K562 (cell line): ENCODE data around the gene BRSK1. TPM values are rescaled to one million over a fixed set of nuclear protein-coding genes. Genes with fewer than 3 reads are reported as not detected.

ENCODE experiments used
- ATAC-seq: fragments of 200-7000 bp; cut with Tn5 transposase; 3 replicates; pipeline ENCODE4 v1.9.1; 2020; ENCODE audit warnings: moderate library complexity
- BruUV-seq: library from RNA; stranded (reverse); fragments of 400-500 nt; replicated peaks from 2 replicates; lab custom pipeline; 2021; lab: Mats Ljungman, UMichigan
- CTCF ChIA-PET: fragments of 300-600 bp; formaldehyde crosslinking; extraction: SDS; loops from one replicate; lab custom pipeline; 2021; ENCODE audit warnings: low intra/inter-chr PET ratio; lab: Yijun Ruan, JAX
- POLR2A ChIA-PET: fragments of 300-600, 350-650 bp; sonication (Branson Sonifier 250); formaldehyde crosslinking; extraction: SDS; loops from one replicate; lab custom pipeline; 2021; ENCODE audit warnings: antibody characterized with exemption, inconsistent platforms; lab: Yijun Ruan, JAX
- DNase-seq, 4 experiments: peaks; one replicate each; pipeline versions ENCODE4 v3.0.0 to v3.0.0-alpha.2; 2011 to 2018; ENCODE audit warnings: low spot score in 3 of 4, mixed read lengths in 3 of 4; ENCODE audit errors: extremely low read depth in 1 of 4
- FAIRE-seq: peaks from 2 replicates; lab custom pipeline; 2011; peaks lifted over from hg19 to GRCh38; lab: Jason Lieb, UNC
- H2AFZ ChIP-seq: 2 replicates; pipeline ENCODE4 v1.6.0; 2011; ENCODE audit warnings: low read depth, low read length, control low read depth, inconsistent platforms
- H3K27ac ChIP-seq: fragments of 200-600 bp; 3 replicates; pipeline ENCODE4 v1.8.0; 2011; ENCODE audit warnings: low read depth, mild to moderate bottlenecking, control low read depth, inconsistent platforms, low read length, moderate library complexity, mixed read lengths; ENCODE audit errors: extremely low read depth
- H3K27me3 ChIP-seq, 2 experiments: fragments of 300-600 bp in 1 of 2; 2 replicates in 1 of 2; 3 replicates in 1 of 2; pipeline versions ENCODE4 v1.6.0 to v1.8.0; 2011; ENCODE audit warnings: inconsistent platforms in 2 of 2, low read length in 2 of 2, mild to moderate bottlenecking in 1 of 2, mixed read lengths in 1 of 2, moderate library complexity in 1 of 2; ENCODE audit not compliant: control insufficient read depth in 2 of 2, insufficient read depth in 2 of 2
- H3K36me3 ChIP-seq: fragments of 300-600 bp; 3 replicates; pipeline ENCODE4 v1.8.0; 2011; ENCODE audit warnings: mild to moderate bottlenecking, low read length, inconsistent platforms; ENCODE audit not compliant: control insufficient read depth, insufficient read depth
- H3K4me1 ChIP-seq, 2 experiments: fragments of 200-600 bp in 1 of 2; replicated peaks in 1 of 2; 2 replicates in 1 of 2; 3 replicates in 1 of 2; pipeline versions ENCODE4 v1.5.1 to v1.8.0; 2011; ENCODE audit warnings: inconsistent platforms in 2 of 2, low read length in 2 of 2, mild to moderate bottlenecking in 1 of 2, mixed read lengths in 1 of 2, moderate library complexity in 1 of 2; ENCODE audit not compliant: control insufficient read depth in 2 of 2, insufficient read depth in 2 of 2
- H3K4me2 ChIP-seq: 2 replicates; pipeline ENCODE4 v1.6.1; 2011; ENCODE audit warnings: low read length, control low read depth, inconsistent platforms, mixed read lengths; ENCODE audit not compliant: insufficient read depth
- H3K4me3 ChIP-seq: fragments of 200-600 bp; sonication (generic), shearing (Covaris generic); 2 replicates; pipeline ENCODE4 v1.5.1; 2016; ENCODE audit warnings: control low read depth, inconsistent platforms
- H3K79me2 ChIP-seq: fragments of 200-600 bp; 3 replicates; pipeline ENCODE4 v1.8.0; 2011; ENCODE audit warnings: low read length, inconsistent platforms; ENCODE audit not compliant: control insufficient read depth, insufficient read depth
- H3K9ac ChIP-seq, 2 experiments: 2 replicates each; pipeline versions ENCODE4 v1.6.0 to v1.6.1; 2011; ENCODE audit warnings: low read depth in 2 of 2, low read length in 2 of 2, control low read depth in 1 of 2, inconsistent platforms in 1 of 2, mild to moderate bottlenecking in 1 of 2, mixed read lengths in 1 of 2; ENCODE audit not compliant: insufficient read depth in 1 of 2
- H3K9me1 ChIP-seq: one replicate; pipeline ENCODE4 v1.6.0; 2011; ENCODE audit warnings: inconsistent platforms, mild to moderate bottlenecking, low read length, moderate library complexity; ENCODE audit not compliant: control insufficient read depth, insufficient read depth
- H3K9me3 ChIP-seq: replicated peaks from 2 replicates; pipeline ENCODE4 v1.5.1; 2011; ENCODE audit warnings: low read depth, low read length, inconsistent platforms; ENCODE audit not compliant: control insufficient read depth, insufficient read depth
- H4K20me1 ChIP-seq: replicated peaks from 2 replicates; pipeline ENCODE4 v1.6.1; 2011; ENCODE audit warnings: low read length, inconsistent platforms, mixed read lengths; ENCODE audit not compliant: control insufficient read depth, insufficient read depth
- ARID2 ChIP-seq: fragments of 450-650 bp; IDR thresholded peaks from 2 replicates; pipeline ENCODE4 v1.6.1; 2017; ENCODE audit warnings: antibody characterized with exemption, mild to moderate bottlenecking
- BCL6 ChIP-seq: fragments of 250-450 bp; sonication (Bioruptor Pico); IDR thresholded peaks from 2 replicates; pipeline ENCODE4 v1.4.0; 2020
- DMBX1 ChIP-seq: fragments of 250-450 bp; sonication (Bioruptor Pico); IDR thresholded peaks from 2 replicates; pipeline ENCODE4 v1.8.0; 2022; ENCODE audit warnings: inconsistent platforms, mild to moderate bottlenecking, moderate library complexity, borderline replicate concordance
- EWSR1 ChIP-seq: fragments of 450-650 bp; IDR thresholded peaks from 2 replicates; pipeline ENCODE4 v1.6.1; 2018; ENCODE audit warnings: borderline replicate concordance, mild to moderate bottlenecking, low read depth, moderate library complexity; ENCODE audit not compliant: partially characterized antibody
- EZH2 ChIP-seq: IDR thresholded peaks from 2 replicates; pipeline ENCODE4 v1.6.1; 2012; ENCODE audit warnings: low read depth, mild to moderate bottlenecking, inconsistent platforms, low read length, borderline replicate concordance
- FOXJ3 ChIP-seq: sonication (generic); formaldehyde crosslinking; IDR thresholded peaks from 2 replicates; pipeline ENCODE4 v1.4.0; 2020; ENCODE audit warnings: mild to moderate bottlenecking, missing genetic modification reagents
- MAFG ChIP-seq: fragments of 450-650 bp; conservative IDR thresholded peaks from 2 replicates; pipeline ENCODE4 v1.6.1; 2016; ENCODE audit warnings: missing genetic modification characterization, missing compliant biosample characterization
- MAFK ChIP-seq: IDR thresholded peaks from 2 replicates; pipeline ENCODE4 v1.6.1; 2011; ENCODE audit warnings: low read length, improper control_type of control experiment
- MED1 ChIP-seq: sonication (generic); formaldehyde crosslinking; IDR thresholded peaks from 2 replicates; pipeline ENCODE4 v1.8.1; 2023; ENCODE audit warnings: missing genetic modification reagents, borderline replicate concordance
- NFYB ChIP-seq: IDR thresholded peaks from 2 replicates; pipeline ENCODE4 v1.6.1; 2011; ENCODE audit warnings: mild to moderate bottlenecking, moderate library complexity; ENCODE audit not compliant: insufficient read length; ENCODE audit errors: extremely low read depth
- PATZ1 ChIP-seq: fragments of 250-450 bp; sonication (Bioruptor Pico); IDR thresholded peaks from 2 replicates; pipeline ENCODE4 v1.5.0; 2020; ENCODE audit warnings: mild to moderate bottlenecking, borderline replicate concordance
- RAD21 ChIP-seq, 2 experiments: fragments of 250-450 bp in 1 of 2; fragments of 450-650 bp in 1 of 2; sonication (Bioruptor Pico) in 1 of 2; formaldehyde crosslinking in 1 of 2; IDR thresholded peaks in 1 of 2; conservative IDR thresholded peaks in 1 of 2; 2 replicates each; pipeline versions ENCODE4 v1.4.0 to v1.8.0; 2020 to 2022; ENCODE audit warnings: mild to moderate bottlenecking in 2 of 2, moderate library complexity in 1 of 2
- RAD51 ChIP-seq: fragments of 450-650 bp; IDR thresholded peaks from 2 replicates; pipeline ENCODE4 v1.7.1; 2016; ENCODE audit warnings: low read depth, mild to moderate bottlenecking, borderline replicate concordance
- WHSC1 ChIP-seq: IDR thresholded peaks from one replicate; pipeline ENCODE4 v1.6.1; 2012; ENCODE audit warnings: low read length, control low read depth, inconsistent platforms
- ZBTB17 ChIP-seq: fragments of 450-650 bp; formaldehyde crosslinking; IDR thresholded peaks from 2 replicates; pipeline ENCODE4 v1.4.0; 2020; ENCODE audit warnings: mild to moderate bottlenecking
- ZNF197 ChIP-seq: fragments of 200-800 bp; sonication (Bioruptor generic); IDR thresholded peaks from 2 replicates; pipeline ENCODE4 v1.6.1; 2016; ENCODE audit warnings: low read depth, missing genetic modification characterization, missing compliant biosample characterization
- ZNF239 ChIP-seq: fragments of 250-450 bp; sonication (Bioruptor Pico); IDR thresholded peaks from 2 replicates; pipeline ENCODE4 v1.4.0; 2020; ENCODE audit warnings: mild to moderate bottlenecking
- ZNF316 ChIP-seq: fragments of 450-650 bp; IDR thresholded peaks from 2 replicates; pipeline ENCODE4 v1.6.1; 2016
- ZNF76 ChIP-seq: fragments of 250-450 bp; sonication (Bioruptor Pico); IDR thresholded peaks from 2 replicates; pipeline ENCODE4 v1.4.0; 2020; ENCODE audit warnings: mild to moderate bottlenecking, moderate library complexity, borderline replicate concordance
- WGBS: fragments of 100-300 bp; shearing (Covaris generic); methylation state at CpG from one replicate; pipeline ENCODE4 v1.1.6; 2016; ENCODE audit warnings: low coverage, mixed read lengths; ENCODE audit not compliant: insufficient coverage; ENCODE audit errors: missing lambda C conversion rate; 5-methylcytosine and 5-hydroxymethylcytosine counted together
- in situ Hi-C: fragments of 300-500 bp; cut with MboI; formaldehyde crosslinking; loops from 4 replicates; pipeline ENCODE4 v1.15.0; 2018; ENCODE audit warnings: inconsistent platforms, mixed read lengths
- intact Hi-C: fragments of 100-400 bp; cut with micrococcal nuclease; formaldehyde crosslinking; loops from 2 replicates; pipeline ENCODE4 v1.14.2; 2022
- polyA plus RNA-seq, 8 experiments: library from polyadenylated mRNA; depleted of rRNA in 4 of 8; stranded (reverse) in 5 of 8; unstranded in 3 of 8; fragments of >200 nt; fragmentation: Nextera tagmentation in 2 of 8; fragmentation: Illumina TruSeq in 1 of 8; extraction: Ambion mirVana in 2 of 8; extraction: Trizol in 1 of 8; gene quantifications; 2 replicates each; pipeline versions ENCODE4 v1.2.1 to v1.2.3, GENCODE V29; 2011 to 2014; ENCODE audit warnings: inconsistent platforms in 1 of 8, missing spikeins in 1 of 8
- total RNA-seq, 7 experiments: library from RNA; depleted of rRNA in 6 of 7; stranded (reverse); fragments of >200 nt in 6 of 7; fragmentation: Illumina TruSeq in 2 of 7; extraction: Trizol in 2 of 7; gene quantifications; 2 replicates each; pipeline versions ENCODE4 v1.2.1 to v1.2.3, GENCODE V29; 2011 to 2021; ENCODE audit warnings: low replicate concordance in 1 of 7

Gene BRSK1
- total and polyA plus RNA-seq, 9 of the 15 experiments (the other 6 are each of a cell fraction or from before 2014, with no cell fraction given): 1.7 to 9.3 (median 3.8) TPM; not detected in 2

- TF ChIP-seq PATZ1 (no peak), MED1 (CRISPR knock-in tag) (no peak)
These were observed 42.5 kb upstream of the BRSK1 start (continued) for GRCh38 chr19:55241143-55241934.

- no peaks in the 10 kb centered on the region; a peak in 1 of 5 replicates for H3K27me3 ChIP-seq
- ChIA-PET POLR2A (interaction anchor here (0.8 to 1.2 kb wide), 3 partner anchors 8 to 14 kb away, joined by 3 to 4 read pairs (median 3); no protein-coding TSS in a partner anchor), CTCF (no interaction called here)
- H3K4me1 ChIP-seq: peaks cover 0 to 16% of the 10 kb centered on the region in 2 experiments; a peak in 3 of 5 replicates
- in situ Hi-C loops (no loop called here), intact Hi-C loops (no loop called here)
- no TSS peak for BruUV-seq
- H3K9me1 ChIP-seq: no peaks in the 10 kb centered on the region
- no peak for DNase-seq
- ATAC-seq: no peak
- FAIRE-seq: no peak
- peak overlapping the region in 1 of 2 experiments; percentile 26; a peak in 1 of 4 replicates for H3K9ac ChIP-seq
- H3K36me3 ChIP-seq: peaks cover 95% of the 10 kb centered on the region
- no peak overlapping the region for H2AFZ ChIP-seq
- no peaks in the 10 kb centered on the region for H3K9me3 ChIP-seq
- WGBS: 98% methylated on average over 9 of the region's 16 CpGs
- no peak overlapping the region for H3K27ac ChIP-seq
- no peak overlapping the region for H3K4me3 ChIP-seq
- H3K4me2 ChIP-seq: no peak overlapping the region
- no peaks in the 10 kb centered on the region; the same call in 2 of the 3 replicates for H3K79me2 ChIP-seq
- H4K20me1 ChIP-seq: peaks cover 9% of the 10 kb centered on the region; the same call in 1 of the 2 replicates
- TF ChIP-seq NFYB (no peak), WHSC1 (no peak), EWSR1 (no peak), EZH2 (no peak), RAD51 (no peak), MAFG (no peak), FOXJ3 (no peak), MAFK (no peak), ARID2 (no peak), ZBTB17 (no peak), RAD21 (CRISPR knock-in tag; conservative IDR thresholded peaks at IDR 0.05 in 1 of 2, IDR thresholded peaks at IDR 0.05 in 1 of 2) (no peak), ZNF197 (CRISPR knock-in tag) (no peak), ZNF239 (CRISPR knock-in tag) (no peak), ZNF76 (CRISPR knock-in tag) (no peak), ZNF316 (no peak), BCL6 (CRISPR knock-in tag) (no peak), DMBX1 (CRISPR knock-in tag) (no peak)
These were observed 41.8 kb upstream of the BRSK1 start for GRCh38 chr19:55241935-55242464.
